Fibroblast of mammary gland (primary cell): ENCODE measurements around the gene PRR29.

Source experiments
- DNase-seq: peaks from one replicate; pipeline ENCODE4 v3.0.0-alpha.2; 2010; ENCODE audit warnings: low read depth
- H3K4me3 ChIP-seq: 2 replicates; pipeline ENCODE4 v1.5.1; 2011; ENCODE audit warnings: low read depth, mild to moderate bottlenecking, low read length, moderate library complexity; ENCODE audit not compliant: control insufficient read depth
- CTCF ChIP-seq: conservative IDR thresholded peaks from 2 replicates; pipeline ENCODE4 v1.5.1; 2011; ENCODE audit warnings: low read depth, low read length, inconsistent platforms; ENCODE audit not compliant: control insufficient read depth, insufficient read depth

The PRR29 gene

GRCh38 chr17:63998050-63998720, at the start of gene PRR29:
Gene PRR29 (plus strand): TSS chr17:63998351. CDS start chr17:63998365, 14 bp downstream.
- TF ChIP-seq CTCF = no peak
- peak within 1 kb of the TSS; percentile 61 for H3K4me3 ChIP-seq
- peak; percentile 39 for DNase-seq

GRCh38 chr17:63948521-63948920, 49.6 kb upstream of the PRR29 start:
- no peak overlapping the region for H3K4me3 ChIP-seq
- no peak for TF ChIP-seq CTCF
- DNase-seq = no peak

- H3K4me3 ChIP-seq = no peak overlapping the region
- no peak for TF ChIP-seq CTCF
- no peak for DNase-seq
Observed at GRCh38 chr17:63949576-63950250, 48.4 kb upstream of the PRR29 start.

- TF ChIP-seq CTCF = peak; percentile 15
- DNase-seq = no peak
- no peak overlapping the region for H3K4me3 ChIP-seq
Observed at GRCh38 chr17:63950940-63951907, 46.9 kb upstream of the PRR29 start.

- no peak overlapping the region for H3K4me3 ChIP-seq
- no peak for TF ChIP-seq CTCF
- DNase-seq = no peak
Observed at GRCh38 chr17:63954402-63955063, 43.6 kb upstream of the PRR29 start.

GRCh38 chr17:63955232-63955631, 42.9 kb upstream of the PRR29 start:
- no peak for DNase-seq
- TF ChIP-seq CTCF = no peak

More at GRCh38 chr17:63955232-63955631, 42.9 kb upstream of the PRR29 start:
- H3K4me3 ChIP-seq = no peak overlapping the region
